ENCODE data around the gene PCNX1.
A peak's percentile ranks its signal among the peaks of the same experiment; 100 is the strongest.

Gene PCNX1

GRCh38 chr14:71103662-71104484 is 196.6 kb downstream of the PCNX1 start:
- no peak for TF ChIP-seq SPI1 (IDR thresholded peaks at IDR 0.05; ENCODE audit: borderline replicate concordance, low read depth)
- peak; percentile 22 for TF ChIP-seq CTCF (IDR thresholded peaks at IDR 0.05; ENCODE audit: insufficient read depth, low read length)
- no peak overlapping the region for H3K27ac ChIP-seq (replicated peaks)
- peak; percentile 13 to 30 for DNase-seq (ENCODE audit: low read depth in 1 of 2, low spot score in 1 of 2)

GRCh38 chr14:71105177-71105576 is 197.9 kb downstream of the PCNX1 start:
- Histone ChIP-seq H3K27ac (replicated peaks) (no peak overlapping the region), H3K27me3 (ENCODE audit: insufficient read depth, poor library complexity, severe bottlenecking) (no peaks in the 10 kb centered on the region), H3K4me3 (replicated peaks; ENCODE audit: insufficient read depth, low read length) (no peak overlapping the region)
- DNase-seq (ENCODE audit: low read depth in 1 of 2, low spot score in 1 of 2): no peak
- TF ChIP-seq REST (IDR thresholded peaks at IDR 0.05; ENCODE audit: insufficient replicate concordance, low read depth): no peak
- TF ChIP-seq POLR2AphosphoS5 (IDR thresholded peaks at IDR 0.05; ENCODE audit: low read depth): no peak
- no peak for TF ChIP-seq GABPA (IDR thresholded peaks at IDR 0.05; ENCODE audit: low read depth)
- no peak for TF ChIP-seq CTCF (IDR thresholded peaks at IDR 0.05; ENCODE audit: insufficient read depth, low read length)
- no peak for TF ChIP-seq SPI1 (IDR thresholded peaks at IDR 0.05; ENCODE audit: borderline replicate concordance, low read depth)

More at GRCh38 chr14:71103662-71104484, 196.6 kb downstream of the PCNX1 start:
- Histone ChIP-seq H3K4me3 (replicated peaks; ENCODE audit: insufficient read depth, low read length) (no peak overlapping the region), H3K27me3 (ENCODE audit: insufficient read depth, poor library complexity, severe bottlenecking) (no peaks in the 10 kb centered on the region)

- TF ChIP-seq GABPA (IDR thresholded peaks at IDR 0.05; ENCODE audit: low read depth) (no peak), POLR2AphosphoS5 (IDR thresholded peaks at IDR 0.05; ENCODE audit: low read depth) (no peak), SPI1 (IDR thresholded peaks at IDR 0.05; ENCODE audit: borderline replicate concordance, low read depth) (no peak), REST (IDR thresholded peaks at IDR 0.05; ENCODE audit: insufficient replicate concordance, low read depth) (no peak), CTCF (IDR thresholded peaks at IDR 0.05; ENCODE audit: insufficient read depth, low read length) (no peak)
- H3K4me3 ChIP-seq (replicated peaks; ENCODE audit: insufficient read depth, low read length): no peak overlapping the region
- no peaks in the 10 kb centered on the region for H3K27me3 ChIP-seq (ENCODE audit: insufficient read depth, poor library complexity, severe bottlenecking)
- DNase-seq (ENCODE audit: low read depth in 1 of 2, low spot score in 1 of 2): no peak
- H3K27ac ChIP-seq (replicated peaks): no peak overlapping the region
Observed at GRCh38 chr14:71107921-71108320, 200.7 kb downstream of the PCNX1 start.
